ENCODE results near the gene OXCT1.

Gene OXCT1

GRCh38 chr5:41843456-41844370 lies 26.5 kb downstream of the OXCT1 start:
- Histone ChIP-seq H3K14ac (ENCODE audit: low read length) (no peak overlapping the region), H3K79me2 (ENCODE audit: control insufficient read depth, insufficient read depth, low read length, poor library complexity) (no peaks in the 10 kb centered on the region), H3K9ac (ENCODE audit: low read length) (no peak overlapping the region), H4K8ac (ENCODE audit: low read depth, low read length) (no peak overlapping the region), H3K18ac (ENCODE audit: low read length) (no peak overlapping the region), H3K27ac (ENCODE audit: low read depth, low read length) (no peak overlapping the region), H3K23ac (ENCODE audit: low read length) (no peak overlapping the region), H3K79me1 (ENCODE audit: low read length) (no peaks in the 10 kb centered on the region), H3K4me1 (ENCODE audit: control insufficient read depth in 1 of 2, insufficient read depth in 2 of 2, low read length in 2 of 2) (no peaks in the 10 kb centered on the region), H2BK5ac (ENCODE audit: low read depth, low read length, poor library complexity) (no peak overlapping the region), H4K12ac (ENCODE audit: low read depth, low read length) (no peak overlapping the region), H3K9me3 (ENCODE audit: insufficient read depth, low read depth, low read length) (no peaks in the 10 kb centered on the region), H2BK12ac (ENCODE audit: low read length) (no peak overlapping the region), H4K91ac (ENCODE audit: low read depth, low read length) (no peak overlapping the region), H2AFZ (ENCODE audit: insufficient read depth, low read length, poor library complexity) (no peak overlapping the region), H3K27me3 (ENCODE audit: insufficient read depth, low read length) (no peaks in the 10 kb centered on the region), H2BK120ac (ENCODE audit: insufficient read depth, low read length, poor library complexity) (no peak overlapping the region), H3K4me2 (ENCODE audit: low read length) (no peak overlapping the region), H3K36me3 (ENCODE audit: control insufficient read depth in 1 of 2, insufficient read depth in 2 of 2, low read length in 2 of 2) (no peaks in the 10 kb centered on the region), H2AK5ac (ENCODE audit: low read length) (no peak overlapping the region), H3K4ac (ENCODE audit: low read depth, low read length) (no peak overlapping the region), H3K4me3 (ENCODE audit: low read depth, low read length) (no peak overlapping the region)
- WGBS (ENCODE audit: extremely low coverage, insufficient coverage, insufficient read length), result no CpG with 5 or more reads among the region's 6 CpGs
- DNase-seq, result peak; percentile 5 to 81

DNA sequence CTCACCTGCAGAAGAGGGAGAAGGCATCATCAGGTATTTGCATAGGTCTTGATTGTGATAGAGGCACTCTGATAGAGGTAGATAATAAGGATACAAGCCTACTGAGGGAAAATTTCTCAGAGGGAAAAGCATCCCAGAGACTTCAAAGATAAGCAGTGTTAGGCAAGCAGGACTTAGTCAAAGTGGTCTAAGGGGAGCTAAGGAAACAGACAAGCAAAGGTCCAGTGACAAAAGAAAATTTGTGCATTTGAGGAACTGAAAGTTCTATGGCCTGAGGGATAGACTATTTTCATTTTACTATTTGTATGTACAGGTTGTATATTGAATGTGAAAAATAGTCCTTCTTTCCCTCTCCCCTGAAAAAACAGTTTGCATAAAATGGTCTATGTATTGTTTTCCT lies 27.4 kb downstream of the OXCT1 start:
- Histone ChIP-seq H3K9me3 (ENCODE audit: insufficient read depth, low read depth, low read length) (no peaks in the 10 kb centered on the region), H3K23ac (ENCODE audit: low read length) (no peak overlapping the region), H3K27me3 (ENCODE audit: insufficient read depth, low read length) (no peaks in the 10 kb centered on the region), H2BK12ac (ENCODE audit: low read length) (no peak overlapping the region), H3K79me2 (ENCODE audit: control insufficient read depth, insufficient read depth, low read length, poor library complexity) (no peaks in the 10 kb centered on the region), H4K8ac (ENCODE audit: low read depth, low read length) (no peak overlapping the region), H3K4me2 (ENCODE audit: low read length) (no peak overlapping the region), H4K12ac (ENCODE audit: low read depth, low read length) (no peak overlapping the region), H3K14ac (ENCODE audit: low read length) (no peak overlapping the region), H3K18ac (ENCODE audit: low read length) (no peak overlapping the region), H2AK5ac (ENCODE audit: low read length) (no peak overlapping the region), H3K4me1 (ENCODE audit: control insufficient read depth in 1 of 2, insufficient read depth in 2 of 2, low read length in 2 of 2) (no peaks in the 10 kb centered on the region), H2BK5ac (ENCODE audit: low read depth, low read length, poor library complexity) (no peak overlapping the region), H3K36me3 (ENCODE audit: control insufficient read depth in 1 of 2, insufficient read depth in 2 of 2, low read length in 2 of 2) (no peaks in the 10 kb centered on the region), H3K4me3 (ENCODE audit: low read depth, low read length) (no peak overlapping the region), H4K91ac (ENCODE audit: low read depth, low read length) (no peak overlapping the region), H2AFZ (ENCODE audit: insufficient read depth, low read length, poor library complexity) (no peak overlapping the region), H3K4ac (ENCODE audit: low read depth, low read length) (no peak overlapping the region), H3K27ac (ENCODE audit: low read depth, low read length) (no peak overlapping the region), H3K79me1 (ENCODE audit: low read length) (no peaks in the 10 kb centered on the region), H2BK120ac (ENCODE audit: insufficient read depth, low read length, poor library complexity) (no peak overlapping the region), H3K9ac (ENCODE audit: low read length) (no peak overlapping the region)
- DNase-seq, result no peak

DNA sequence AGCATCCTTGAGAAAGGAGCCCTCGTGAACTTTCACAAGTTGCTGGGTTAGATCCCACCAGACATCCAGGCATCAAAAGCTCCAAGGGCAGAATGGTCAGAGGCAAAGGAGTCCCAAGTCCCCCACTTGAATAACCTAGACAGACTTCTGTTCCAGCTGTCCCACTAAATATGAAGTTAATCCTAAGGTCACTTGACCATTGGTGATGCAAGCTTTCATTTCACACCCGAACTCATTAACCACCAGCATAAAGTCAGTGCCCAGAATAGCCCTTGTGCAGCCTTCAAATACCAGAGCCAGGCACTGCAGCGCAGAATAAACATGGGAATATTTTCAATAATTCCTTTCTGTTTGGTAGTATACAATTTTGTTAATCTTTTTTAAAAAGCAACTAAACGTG lies 28.9 kb downstream of the OXCT1 start:
- no peak overlapping the region for H3K9ac ChIP-seq (ENCODE audit: low read length)
- H3K9me3 ChIP-seq (ENCODE audit: insufficient read depth, low read depth, low read length), result no peaks in the 10 kb centered on the region
- H2AK5ac ChIP-seq (ENCODE audit: low read length), result no peak overlapping the region
- H3K79me2 ChIP-seq (ENCODE audit: control insufficient read depth, insufficient read depth, low read length, poor library complexity), result no peaks in the 10 kb centered on the region
- no peak overlapping the region for H2BK5ac ChIP-seq (ENCODE audit: low read depth, low read length, poor library complexity)
- H3K4ac ChIP-seq (ENCODE audit: low read depth, low read length), result no peak overlapping the region
- no peak overlapping the region for H3K14ac ChIP-seq (ENCODE audit: low read length)
- no peak overlapping the region for H2BK12ac ChIP-seq (ENCODE audit: low read length)
- no peak overlapping the region for H3K18ac ChIP-seq (ENCODE audit: low read length)
- H3K23ac ChIP-seq (ENCODE audit: low read length), result no peak overlapping the region
- H2BK120ac ChIP-seq (ENCODE audit: insufficient read depth, low read length, poor library complexity), result no peak overlapping the region
- H3K4me1 ChIP-seq (ENCODE audit: control insufficient read depth in 1 of 2, insufficient read depth in 2 of 2, low read length in 2 of 2), result no peaks in the 10 kb centered on the region
- no peak overlapping the region for H4K8ac ChIP-seq (ENCODE audit: low read depth, low read length)
- H4K91ac ChIP-seq (ENCODE audit: low read depth, low read length), result no peak overlapping the region
- DNase-seq, result no peak
- H2AFZ ChIP-seq (ENCODE audit: insufficient read depth, low read length, poor library complexity), result no peak overlapping the region
- no peak overlapping the region for H3K27ac ChIP-seq (ENCODE audit: low read depth, low read length)
- H3K79me1 ChIP-seq (ENCODE audit: low read length), result no peaks in the 10 kb centered on the region
- no peak overlapping the region for H3K4me3 ChIP-seq (ENCODE audit: low read depth, low read length)
- no peaks in the 10 kb centered on the region for H3K27me3 ChIP-seq (ENCODE audit: insufficient read depth, low read length)
- no peak overlapping the region for H3K4me2 ChIP-seq (ENCODE audit: low read length)
- no peak overlapping the region for H4K12ac ChIP-seq (ENCODE audit: low read depth, low read length)
- no CpG with 5 or more reads among the region's 4 CpGs for WGBS (ENCODE audit: extremely low coverage, insufficient coverage, insufficient read length)
- no peaks in the 10 kb centered on the region for H3K36me3 ChIP-seq (ENCODE audit: control insufficient read depth in 1 of 2, insufficient read depth in 2 of 2, low read length in 2 of 2)

DNA sequence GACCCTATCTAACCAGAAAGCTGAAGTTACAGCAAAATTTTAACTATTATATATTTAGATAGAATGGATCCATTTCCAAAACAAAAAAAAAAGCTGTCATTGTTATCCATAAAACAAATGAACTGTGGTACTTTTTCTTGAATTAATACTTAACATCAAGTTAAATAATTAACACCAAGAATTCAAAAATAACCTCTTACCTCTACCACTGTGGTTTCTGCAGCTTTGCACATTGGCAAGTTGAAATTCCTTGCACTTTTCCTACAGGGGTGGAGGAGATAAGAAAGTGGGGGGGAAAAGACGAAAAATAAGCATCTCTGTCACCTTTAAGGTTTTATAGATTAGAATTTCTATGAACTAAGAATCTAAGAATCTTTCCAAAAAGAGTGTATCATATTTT lies 30.0 kb downstream of the OXCT1 start:
- DNase-seq, result no peak
- H3K27ac ChIP-seq (ENCODE audit: low read depth, low read length), result no peak overlapping the region
- WGBS (ENCODE audit: extremely low coverage, insufficient coverage, insufficient read length), result no CpG with 5 or more reads among the region's 1 CpG

More for the DNA sequence above, 30.0 kb downstream of the OXCT1 start:
- Histone ChIP-seq H3K14ac (ENCODE audit: low read length) (no peak overlapping the region), H3K4me3 (ENCODE audit: low read depth, low read length) (no peak overlapping the region), H2BK5ac (ENCODE audit: low read depth, low read length, poor library complexity) (no peak overlapping the region), H2BK12ac (ENCODE audit: low read length) (no peak overlapping the region), H3K4me1 (ENCODE audit: control insufficient read depth in 1 of 2, insufficient read depth in 2 of 2, low read length in 2 of 2) (peaks cover 0 to 6% of the 10 kb centered on the region in 2 experiments), H3K9me3 (ENCODE audit: insufficient read depth, low read depth, low read length) (no peaks in the 10 kb centered on the region), H2BK120ac (ENCODE audit: insufficient read depth, low read length, poor library complexity) (no peak overlapping the region), H3K23ac (ENCODE audit: low read length) (no peak overlapping the region), H3K36me3 (ENCODE audit: control insufficient read depth in 1 of 2, insufficient read depth in 2 of 2, low read length in 2 of 2) (no peaks in the 10 kb centered on the region), H4K12ac (ENCODE audit: low read depth, low read length) (no peak overlapping the region), H3K27me3 (ENCODE audit: insufficient read depth, low read length) (no peaks in the 10 kb centered on the region), H2AK5ac (ENCODE audit: low read length) (no peak overlapping the region), H3K4ac (ENCODE audit: low read depth, low read length) (no peak overlapping the region), H3K79me2 (ENCODE audit: control insufficient read depth, insufficient read depth, low read length, poor library complexity) (no peaks in the 10 kb centered on the region), H3K79me1 (ENCODE audit: low read length) (no peaks in the 10 kb centered on the region), H2AFZ (ENCODE audit: insufficient read depth, low read length, poor library complexity) (no peak overlapping the region), H3K4me2 (ENCODE audit: low read length) (no peak overlapping the region), H4K8ac (ENCODE audit: low read depth, low read length) (no peak overlapping the region), H3K9ac (ENCODE audit: low read length) (no peak overlapping the region), H3K18ac (ENCODE audit: low read length) (no peak overlapping the region), H4K91ac (ENCODE audit: low read depth, low read length) (no peak overlapping the region)
